Activated T-helper 1 cell treated with Interleukin-2 at 50 U/mL for 16 hours (primary cell): ENCODE data around the gene WDFY3.
"Not testable (repeated sequence)": the region's sequence is repeated elsewhere in the genome, so short reads cannot be mapped to it uniquely, and the experiment has no call there.

Experiments used
- DNase-seq: peaks from one replicate; pipeline ENCODE4 v3.0.0-alpha.2; 2020; ENCODE audit warnings: low read depth

WDFY3 gene

DNA sequence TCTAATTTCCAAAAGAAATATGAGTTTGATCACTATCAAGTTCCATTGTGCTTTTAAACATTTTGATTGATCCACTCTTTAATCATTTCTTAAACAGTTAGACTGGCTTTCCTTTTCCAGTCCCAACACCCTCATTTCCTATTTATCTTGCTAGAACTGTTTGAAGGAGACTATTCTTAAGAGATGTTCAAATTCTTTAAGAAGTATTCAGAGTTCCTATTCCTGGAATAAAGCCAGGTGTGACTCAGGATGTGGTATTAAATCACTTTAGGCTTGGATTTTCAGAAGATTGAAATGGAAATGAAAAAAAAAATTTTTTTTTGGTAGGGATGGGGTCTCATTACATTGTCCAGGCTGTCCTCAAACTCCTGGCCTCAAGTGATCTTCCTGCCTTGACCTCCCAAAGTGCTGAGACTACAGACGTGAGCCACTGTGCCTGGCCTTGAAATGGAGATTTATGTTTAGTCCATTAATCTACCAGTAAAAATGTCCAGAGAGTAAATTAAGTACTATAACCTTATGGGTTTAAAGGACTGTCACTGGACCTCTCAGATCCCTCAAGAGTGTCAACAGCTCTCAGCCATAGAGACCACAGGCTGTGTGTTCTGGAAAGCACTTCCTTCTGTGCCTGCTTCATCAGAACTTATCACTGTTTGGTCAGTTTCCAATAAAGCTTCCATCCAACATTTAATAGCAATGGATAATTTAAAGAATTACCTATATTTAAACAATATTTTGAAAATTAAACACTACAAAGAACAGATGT is 292.8 kb downstream of the WDFY3 start:
- DNase-seq = no peak

DNA sequence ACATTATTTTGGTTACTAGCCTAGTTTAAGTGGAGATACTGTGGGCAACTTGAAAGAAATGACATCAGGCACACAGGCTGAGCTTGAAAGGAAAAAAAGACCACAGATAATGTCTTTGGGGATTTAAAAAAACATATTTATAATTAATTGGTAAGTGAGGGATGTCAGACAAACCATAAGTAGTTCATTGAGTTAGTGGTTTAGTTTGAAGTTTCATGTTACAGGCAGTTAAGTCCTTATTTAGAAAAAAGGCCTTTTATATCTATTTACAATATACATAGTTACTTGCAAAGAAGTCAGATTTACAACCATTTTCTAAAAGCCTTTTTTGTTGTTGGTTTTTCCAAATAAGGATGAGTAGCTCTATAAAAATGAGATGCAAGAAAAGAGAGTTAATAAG is 294.3 kb downstream of the WDFY3 start:
- DNase-seq = no peak

DNA sequence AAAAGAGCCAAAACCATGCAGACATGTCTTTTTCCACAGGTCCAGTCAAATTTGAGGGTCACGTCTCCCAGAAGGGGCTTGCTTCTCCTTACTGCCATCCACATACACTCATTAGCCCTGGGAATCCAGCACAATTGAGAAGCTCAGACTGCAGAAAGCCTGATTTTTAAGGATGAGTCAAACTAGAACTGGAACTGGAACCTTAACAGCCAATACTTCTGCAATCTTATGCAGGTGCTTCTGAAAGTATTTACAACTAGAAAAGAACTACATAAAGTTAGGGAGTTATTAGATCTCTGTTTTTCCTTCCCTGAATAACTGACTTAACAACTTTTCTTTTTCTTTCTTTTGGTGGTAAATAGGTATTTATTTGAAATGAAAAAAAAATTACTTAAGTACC is 297.3 kb downstream of the WDFY3 start:
- no peak for DNase-seq

DNA sequence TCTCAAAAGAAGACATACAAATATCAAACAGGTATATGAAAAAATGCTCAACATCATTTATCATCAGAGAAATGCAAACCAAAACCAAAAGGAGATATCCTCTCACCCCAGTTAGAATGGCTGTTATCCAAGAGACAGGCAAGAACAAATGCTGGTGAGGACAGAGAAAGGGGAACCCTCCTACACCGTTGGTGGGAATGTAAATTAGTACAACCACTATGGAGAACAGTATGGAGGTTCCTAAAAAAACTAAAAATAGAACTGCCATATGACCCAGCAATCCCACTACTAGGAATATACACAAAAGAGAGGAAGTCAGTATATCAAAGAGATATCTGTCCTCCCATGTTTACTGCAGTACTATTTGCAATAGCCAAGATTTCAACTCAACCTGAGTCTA is 300.1 kb downstream of the WDFY3 start:
- DNase-seq = no peak

DNA sequence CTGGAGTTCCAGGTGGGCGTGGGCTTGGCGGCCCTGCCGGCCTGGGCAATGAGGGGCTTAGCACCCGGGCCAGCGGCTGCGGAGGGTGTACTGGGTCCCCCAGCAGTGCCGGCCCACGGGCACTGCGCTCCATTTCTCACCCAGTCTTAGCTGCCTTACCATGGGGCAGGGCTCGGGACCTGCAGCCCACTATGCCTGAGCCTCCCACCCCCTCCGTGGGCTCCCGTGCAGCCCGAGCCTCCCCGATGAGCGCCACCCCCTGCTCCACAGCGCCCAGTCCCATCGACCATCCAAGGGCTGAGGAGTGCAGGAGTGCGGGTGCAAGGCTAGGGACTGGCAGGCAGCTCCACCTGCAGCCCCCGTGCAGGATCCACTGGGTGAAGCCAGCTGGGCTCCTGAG is 301.7 kb downstream of the WDFY3 start:
- not testable (repeated sequence) for DNase-seq

DNA sequence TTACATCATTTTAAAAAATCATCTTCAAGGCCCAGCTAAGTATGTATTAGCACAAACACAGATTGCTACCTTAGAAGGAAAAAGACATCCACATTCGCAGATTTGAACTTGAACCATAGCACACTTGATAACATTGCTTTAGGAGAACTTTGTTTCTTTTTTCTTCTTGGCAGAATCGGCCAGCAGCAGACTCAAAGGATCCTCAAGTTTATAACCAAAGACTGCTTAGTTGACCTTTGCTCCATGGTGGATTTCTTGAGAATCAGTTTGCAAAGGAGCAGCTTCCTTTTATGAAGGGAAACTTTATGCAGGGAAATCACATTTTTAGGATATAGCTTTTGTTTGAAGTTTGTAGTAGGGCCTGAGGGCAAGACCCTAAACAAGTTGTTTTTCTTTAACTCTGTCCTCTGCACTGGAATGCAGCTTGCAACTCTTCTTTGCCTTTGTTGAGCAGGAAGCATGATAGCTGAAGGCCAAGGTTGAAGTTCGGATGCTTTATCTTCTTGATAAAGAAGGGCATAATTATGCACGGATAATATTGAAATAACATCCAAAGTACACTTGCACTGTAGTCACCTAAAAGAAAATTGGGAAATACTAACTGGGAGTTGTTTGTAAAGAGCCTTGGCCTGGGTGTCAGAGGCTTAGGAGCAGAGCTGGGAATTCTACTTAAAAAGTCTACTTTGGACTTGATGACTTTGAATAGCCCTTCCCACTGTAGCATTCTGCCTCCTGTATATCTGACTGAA is 305.1 kb downstream of the WDFY3 start:
- DNase-seq = no peak

DNA sequence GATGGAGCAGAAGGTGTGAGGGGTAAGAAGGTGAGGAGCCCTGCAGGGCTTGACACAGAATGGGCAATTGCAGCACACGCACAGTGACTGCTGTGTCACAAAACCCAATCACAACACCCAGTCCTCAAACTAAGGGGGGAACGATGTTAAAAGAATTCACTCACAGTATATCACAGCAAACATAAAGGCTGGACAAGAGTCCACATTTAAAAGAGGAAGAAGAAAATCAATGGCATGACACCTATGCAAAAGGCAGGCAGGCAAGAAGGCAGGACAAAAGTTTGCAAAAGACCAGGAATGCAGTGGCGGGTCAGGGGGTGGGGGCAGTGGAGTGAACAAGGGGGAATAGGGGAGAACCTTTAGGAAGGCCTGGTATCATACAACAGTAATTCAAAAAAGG is 305.9 kb downstream of the WDFY3 start:
- no peak for DNase-seq

DNA sequence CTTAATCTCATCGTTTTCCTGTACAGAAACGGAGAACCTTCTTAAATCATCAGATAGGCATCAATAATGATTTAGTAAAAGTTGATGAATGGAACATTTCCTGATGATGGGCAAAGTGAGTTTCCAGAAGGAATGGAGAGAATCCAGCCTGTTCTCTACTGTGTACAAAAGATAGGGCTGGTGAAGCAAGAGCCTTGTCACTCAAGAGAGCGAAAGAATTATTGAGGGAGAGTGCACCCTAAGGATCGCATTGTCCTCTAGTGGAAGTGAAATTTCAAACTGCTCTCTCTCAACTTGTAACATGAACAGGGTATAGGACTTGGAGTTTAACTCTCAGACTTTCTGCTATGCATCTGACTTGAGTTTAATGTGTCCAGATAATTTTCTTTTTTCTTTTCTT is 314.0 kb downstream of the WDFY3 start:
- DNase-seq = no peak

DNA sequence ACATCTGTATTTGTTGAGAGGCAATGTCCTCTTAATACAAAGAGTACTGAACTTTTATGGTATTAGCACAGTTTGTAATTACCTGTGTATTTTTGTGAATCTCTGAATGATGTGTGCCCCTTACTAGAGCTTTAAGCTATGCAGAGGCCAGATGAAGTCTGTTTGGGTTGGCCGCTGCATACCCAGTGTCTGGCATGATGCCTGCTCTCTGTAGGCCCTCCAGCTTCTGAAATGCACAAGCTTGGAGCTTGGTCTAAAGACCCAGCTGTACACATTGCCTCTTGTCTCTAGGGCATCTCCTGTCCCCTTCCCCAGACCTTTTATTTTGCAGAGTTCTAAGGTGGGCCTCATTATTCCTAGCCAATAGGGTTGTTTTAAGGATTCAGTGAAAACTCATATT is 315.0 kb downstream of the WDFY3 start:
- no peak for DNase-seq

DNA sequence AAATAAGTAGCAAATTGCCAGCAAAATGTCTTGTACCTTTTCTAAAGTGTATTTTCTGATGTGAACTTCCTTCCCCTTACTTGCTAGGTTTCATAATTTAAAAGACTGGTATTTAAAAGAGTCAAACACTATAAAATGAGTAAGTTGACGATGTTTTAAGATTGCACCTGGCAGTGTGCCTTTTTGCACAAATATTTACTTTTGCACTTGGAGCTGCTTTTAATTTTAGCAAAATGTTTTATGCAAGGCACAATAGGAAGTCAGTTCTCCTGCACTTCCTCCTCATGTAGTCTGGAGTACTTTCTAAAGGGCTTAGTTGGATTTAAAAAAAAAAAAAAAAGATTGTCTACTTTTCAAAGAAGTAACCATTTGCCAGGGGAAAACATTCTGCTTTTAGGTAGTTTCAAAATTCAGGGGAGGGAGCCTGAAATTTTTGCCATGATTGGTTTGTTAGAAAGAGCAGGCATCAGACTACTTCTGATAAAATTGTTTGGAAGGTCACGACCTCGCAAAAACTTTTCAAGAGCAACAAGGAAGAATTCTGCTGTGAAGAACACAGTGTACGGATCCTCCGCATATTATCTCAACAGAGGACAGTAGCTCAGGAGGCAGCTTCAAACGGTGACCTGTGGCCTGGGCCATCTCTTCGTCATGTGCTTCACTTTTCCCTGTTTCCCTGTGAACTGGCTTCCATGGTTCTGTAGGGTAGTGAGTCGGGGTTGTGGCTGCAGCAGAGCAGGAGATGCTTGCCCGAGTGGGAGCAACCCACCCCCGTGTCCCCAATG is 317.4 kb downstream of the WDFY3 start:
- DNase-seq = no peak

DNA sequence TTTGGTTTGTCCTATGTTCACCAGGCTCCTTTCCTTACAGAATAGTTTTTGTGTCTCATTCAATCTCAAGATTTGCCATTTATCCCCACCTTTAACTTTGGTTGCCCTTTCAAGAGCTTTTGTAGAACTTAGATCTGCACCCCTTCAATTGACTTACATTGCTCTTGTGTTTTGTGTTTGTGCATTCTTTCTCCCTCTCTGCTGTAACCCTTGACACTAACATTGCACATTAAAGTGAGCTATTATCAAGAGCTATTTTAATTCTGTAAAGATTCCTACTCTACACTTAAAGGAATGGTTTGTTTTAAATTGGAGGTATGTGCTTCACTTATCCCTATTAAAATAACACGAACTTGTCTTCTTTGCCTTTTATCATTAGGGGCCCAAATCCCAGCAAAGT is 318.3 kb downstream of the WDFY3 start:
- no peak for DNase-seq

DNA sequence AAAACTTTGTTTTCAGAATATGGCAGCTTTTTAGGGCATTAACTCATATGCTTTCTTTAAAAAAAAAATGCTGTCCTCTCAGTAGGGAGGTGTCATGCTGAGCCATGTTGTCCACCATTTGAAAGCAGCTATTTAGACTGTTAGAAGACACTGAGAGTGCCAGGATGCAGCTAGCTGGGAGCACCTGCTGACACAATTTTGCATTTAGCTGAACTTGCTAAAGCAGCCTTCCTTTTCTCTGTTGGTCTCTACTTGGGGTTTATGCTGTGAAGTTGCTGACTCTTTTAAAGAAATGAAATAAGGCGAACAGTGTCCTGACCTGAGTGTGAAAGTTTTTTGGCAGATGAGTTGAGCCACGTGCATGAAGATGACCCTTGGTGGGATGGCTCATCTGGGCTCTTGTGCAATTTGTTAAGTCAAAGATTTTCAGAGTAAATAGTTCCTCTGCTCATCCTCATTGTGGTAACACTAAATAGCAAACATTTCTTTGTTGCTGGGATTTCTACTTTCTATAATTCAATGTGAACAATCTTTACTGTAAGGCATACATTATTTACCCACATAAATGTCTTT is 319.1 kb downstream of the WDFY3 start:
- no peak for DNase-seq

DNA sequence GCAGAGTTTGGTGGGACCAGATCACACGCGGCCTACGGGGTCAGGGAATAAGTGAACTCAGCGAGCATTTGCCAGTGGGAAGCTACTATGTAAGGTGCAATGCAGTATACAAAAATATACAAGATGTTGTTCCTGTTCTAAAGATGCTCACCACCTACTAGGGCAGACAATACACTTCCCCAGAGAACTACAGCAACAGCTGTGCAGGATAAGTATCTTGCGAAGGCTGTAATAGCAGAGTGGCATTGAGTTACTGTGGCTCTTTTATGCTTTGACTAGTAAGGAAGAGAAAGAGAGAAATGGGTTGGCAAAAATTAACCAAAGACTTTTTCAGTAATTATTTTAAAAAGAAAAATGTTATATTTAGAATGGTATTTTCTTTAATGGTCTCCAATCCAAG is 322.4 kb downstream of the WDFY3 start:
- DNase-seq = no peak

DNA sequence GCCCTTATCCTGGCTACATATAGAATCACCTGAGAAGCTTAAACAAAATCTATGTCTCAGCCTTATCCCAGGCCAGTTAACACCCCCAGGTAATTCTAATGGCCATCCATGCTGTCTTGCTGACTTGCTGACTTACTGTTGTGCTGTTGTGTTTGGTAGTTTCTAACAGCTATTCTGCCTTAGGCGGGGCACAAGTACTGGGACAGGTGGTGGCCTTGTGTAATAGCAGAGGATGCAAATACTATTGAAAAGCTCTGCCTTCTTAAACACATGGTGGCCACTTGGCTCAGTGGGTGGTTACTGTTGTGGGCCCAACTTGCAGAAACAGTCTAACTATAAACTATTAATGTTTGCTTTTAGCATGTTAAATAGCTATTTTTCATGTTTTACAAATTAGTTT is 327.3 kb downstream of the WDFY3 start:
- no peak for DNase-seq

DNA sequence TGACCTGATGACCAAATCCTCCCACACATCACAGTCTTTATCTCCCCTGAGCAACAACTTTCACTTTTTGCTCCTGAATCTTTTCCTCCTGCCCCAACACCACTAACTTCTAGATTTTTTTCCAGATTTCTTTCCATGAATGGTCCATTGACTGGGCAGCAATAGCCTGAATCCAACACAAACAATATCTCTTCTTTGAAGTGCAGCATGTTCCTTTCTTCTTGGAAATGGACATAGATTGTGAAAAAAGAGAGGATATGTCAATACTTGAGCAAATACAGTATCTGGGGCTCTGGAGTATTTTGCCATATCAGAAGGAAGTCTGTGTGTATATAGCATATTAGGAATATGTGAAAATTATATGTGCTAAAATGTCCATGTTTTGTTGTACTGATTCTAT is 328.4 kb downstream of the WDFY3 start:
- no peak for DNase-seq

DNA sequence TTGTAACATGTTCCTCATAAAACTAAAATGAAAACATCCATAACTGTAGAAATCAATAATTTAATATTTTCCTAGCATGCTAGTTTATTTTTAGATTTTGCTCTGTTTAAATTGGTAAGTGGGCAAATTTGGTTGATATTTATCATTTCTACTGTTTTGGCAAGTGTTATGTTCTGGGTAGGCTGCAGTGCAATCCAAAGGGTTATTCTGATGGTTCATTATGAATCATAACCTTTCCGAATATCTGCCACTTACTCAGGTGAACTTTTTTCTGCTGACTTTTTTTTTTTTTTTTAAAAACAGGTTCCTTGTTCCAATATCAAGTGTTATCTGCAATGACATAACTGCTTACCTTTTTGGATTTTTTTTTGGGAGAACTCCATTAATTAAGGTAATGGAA is 331.5 kb downstream of the WDFY3 start:
- no peak for DNase-seq

DNA sequence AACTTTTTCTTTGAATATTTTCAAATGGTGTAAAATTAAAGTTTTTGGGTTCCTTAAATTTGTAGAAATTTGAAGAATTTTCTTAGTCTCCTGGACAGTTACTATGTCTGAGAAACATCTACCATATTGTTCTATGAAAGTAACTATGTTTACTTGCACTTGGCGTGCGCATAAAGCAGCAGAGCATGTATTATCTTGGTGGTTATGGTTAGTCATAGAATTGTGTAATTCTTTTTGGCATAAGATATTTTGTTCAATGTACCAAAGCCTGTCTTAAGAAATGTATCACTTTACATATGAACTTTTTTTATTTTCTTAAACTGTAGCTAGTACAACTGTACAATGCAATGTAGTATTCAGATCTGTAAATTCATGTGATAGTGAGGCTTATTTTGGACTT is 334.4 kb downstream of the WDFY3 start:
- DNase-seq = no peak

DNA sequence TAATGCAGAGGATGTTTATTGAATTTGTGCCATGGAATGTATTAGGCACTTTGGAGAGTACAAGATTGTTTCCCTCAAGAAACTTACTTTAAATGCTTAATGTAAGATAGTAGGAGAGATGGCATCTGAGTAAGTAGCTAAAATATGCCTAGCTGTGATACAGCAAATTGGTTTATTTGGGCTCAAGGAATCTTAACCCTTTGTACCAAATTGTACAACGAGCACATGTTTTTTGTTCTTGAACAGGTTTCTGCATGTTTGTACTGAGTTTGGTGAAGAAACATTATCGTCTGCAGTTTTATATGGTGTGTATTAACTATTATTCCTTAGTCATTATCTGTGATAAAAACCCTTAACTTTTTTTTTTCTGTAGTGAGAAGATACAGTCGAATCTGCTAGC is 334.9 kb downstream of the WDFY3 start:
- no peak for DNase-seq

DNA sequence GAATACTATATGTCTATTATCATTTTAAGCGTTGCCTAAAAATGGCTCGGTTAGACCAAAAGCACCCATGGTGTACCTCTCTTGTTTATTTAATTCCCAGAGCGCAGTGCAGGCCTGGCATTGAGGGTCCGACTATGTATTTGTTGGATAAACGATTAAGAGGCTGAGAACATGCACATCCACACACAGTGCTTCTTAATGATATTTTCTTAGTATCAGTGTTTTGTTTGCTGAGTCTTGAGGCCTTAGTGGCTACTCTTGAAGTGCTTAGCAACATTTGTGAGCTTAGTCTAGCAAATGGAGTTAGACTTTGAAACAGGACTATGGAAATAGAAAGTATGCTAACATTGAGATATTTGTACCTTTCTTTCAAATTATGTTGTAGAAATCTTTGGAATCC is 339.8 kb downstream of the WDFY3 start:
- DNase-seq = no peak

DNA sequence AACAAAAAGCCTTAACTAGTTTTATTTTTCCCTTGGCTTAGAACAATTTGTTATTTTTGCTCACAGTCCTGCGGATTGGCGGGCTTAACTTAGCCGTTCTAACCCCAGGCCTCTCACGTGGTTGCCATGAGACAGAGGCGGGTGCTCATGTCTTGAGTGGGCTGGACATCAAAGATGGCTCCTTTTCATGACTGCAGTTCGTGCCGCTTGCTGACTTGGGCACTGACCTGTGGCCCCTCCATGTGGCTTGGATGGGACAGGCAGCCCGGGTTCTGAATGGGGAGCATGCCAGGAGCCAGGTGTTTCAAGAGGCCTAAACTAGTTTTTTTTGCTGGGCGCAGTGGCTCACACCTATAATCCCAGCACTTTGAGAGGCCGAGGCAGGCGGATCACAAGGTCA is 342.8 kb downstream of the WDFY3 start:
- DNase-seq = no peak

DNA sequence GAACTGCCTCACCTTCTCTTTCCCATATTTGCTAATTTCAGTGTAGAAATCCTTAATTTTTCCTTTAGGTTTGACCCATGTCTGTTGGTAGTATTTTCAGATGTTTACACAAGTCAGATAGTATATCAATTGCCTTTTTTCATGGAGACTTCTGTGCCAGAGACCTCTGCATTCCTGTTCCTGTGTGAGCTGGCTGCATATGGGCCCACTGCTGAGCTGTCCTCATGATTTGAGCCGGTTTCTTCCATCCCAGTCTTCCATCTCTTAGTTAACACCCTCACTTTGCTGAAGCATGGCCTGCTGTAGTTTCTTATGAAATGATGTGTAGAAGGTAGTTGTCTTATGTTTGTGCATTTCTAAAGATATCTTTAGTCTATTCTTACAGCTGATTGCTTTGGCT is 343.5 kb downstream of the WDFY3 start:
- DNase-seq = no peak
